GM19372 (cell line): ENCODE data around the gene SPEF2.
"Not testable (repeated sequence)": the region's sequence is repeated elsewhere in the genome, so short reads cannot be mapped to it uniquely, and the experiment has no call there.

Experiments used
- ATAC-seq: cut with Tn5 transposase; IDR thresholded peaks from one replicate; pipeline ENCODE4 v1.9.1; 2021; ENCODE audit warnings: mild to moderate bottlenecking, low read depth, moderate library complexity; ENCODE audit not compliant: unreplicated experiment

SPEF2 gene

GRCh38 chr5:35849860-35850259 is 232.2 kb downstream of the SPEF2 start:
- no peak for ATAC-seq

DNA sequence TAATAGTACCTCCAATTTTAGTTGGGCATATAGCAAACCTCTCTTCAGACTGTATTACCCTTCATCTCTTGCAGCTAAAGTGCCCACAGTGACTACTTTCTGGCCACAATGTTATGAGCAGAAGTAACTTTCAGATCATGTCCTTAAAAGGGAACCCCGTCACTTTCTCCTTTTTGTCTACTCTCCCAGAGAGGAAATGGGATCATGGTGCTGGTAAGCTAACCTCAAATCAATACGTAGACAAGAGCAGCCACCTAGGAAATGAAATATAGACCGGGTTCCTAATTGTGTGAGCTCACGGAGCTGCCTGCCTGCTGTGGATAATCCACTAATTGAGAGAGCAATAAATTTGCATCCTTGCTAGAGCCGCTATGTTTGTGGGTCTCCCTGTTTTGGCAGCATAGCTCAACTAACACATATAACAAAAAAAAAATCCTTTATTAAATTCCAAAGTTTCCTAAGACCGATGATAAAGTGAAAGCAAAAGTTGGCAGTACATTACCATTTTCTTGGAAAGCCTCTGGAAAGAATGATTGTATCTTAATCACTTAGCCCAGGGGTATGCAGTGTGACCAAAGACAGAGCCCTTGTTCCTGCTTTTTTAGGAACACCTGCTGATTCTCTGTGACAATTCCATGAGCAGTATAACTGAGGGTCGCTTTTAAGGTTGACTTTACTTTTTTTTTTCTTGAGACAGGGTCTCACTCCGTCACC is 233.5 kb downstream of the SPEF2 start:
- no peak for ATAC-seq

- no peak for ATAC-seq
These were observed 234.5 kb downstream of the SPEF2 start for GRCh38 chr5:35852084-35852734.

- ATAC-seq, result no peak
These were observed 235.1 kb downstream of the SPEF2 start for GRCh38 chr5:35852773-35853172.

GRCh38 chr5:35853631-35854030 is 236.0 kb downstream of the SPEF2 start:
- ATAC-seq, result no peak

GRCh38 chr5:35854248-35854647 is 236.6 kb downstream of the SPEF2 start:
- ATAC-seq, result no peak

DNA sequence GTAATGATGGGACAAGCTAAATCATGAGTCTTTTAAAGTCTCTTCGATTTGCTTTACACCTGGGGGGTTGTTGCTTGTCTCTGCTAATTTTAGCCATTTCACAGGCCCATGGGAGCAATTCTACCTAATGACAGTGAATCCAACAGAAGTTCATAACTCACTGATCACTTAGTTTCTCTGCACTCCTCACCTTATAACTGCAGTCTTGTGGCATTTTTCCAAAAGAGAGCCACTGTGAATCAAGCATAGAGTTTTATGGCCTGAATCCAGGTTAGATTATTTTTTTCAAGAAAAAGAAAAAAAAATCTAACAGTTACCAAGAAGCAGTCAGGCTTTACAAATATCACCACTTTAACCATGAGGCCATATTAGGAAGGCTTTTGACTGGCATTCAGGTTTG is 237.5 kb downstream of the SPEF2 start:
- no peak for ATAC-seq

DNA sequence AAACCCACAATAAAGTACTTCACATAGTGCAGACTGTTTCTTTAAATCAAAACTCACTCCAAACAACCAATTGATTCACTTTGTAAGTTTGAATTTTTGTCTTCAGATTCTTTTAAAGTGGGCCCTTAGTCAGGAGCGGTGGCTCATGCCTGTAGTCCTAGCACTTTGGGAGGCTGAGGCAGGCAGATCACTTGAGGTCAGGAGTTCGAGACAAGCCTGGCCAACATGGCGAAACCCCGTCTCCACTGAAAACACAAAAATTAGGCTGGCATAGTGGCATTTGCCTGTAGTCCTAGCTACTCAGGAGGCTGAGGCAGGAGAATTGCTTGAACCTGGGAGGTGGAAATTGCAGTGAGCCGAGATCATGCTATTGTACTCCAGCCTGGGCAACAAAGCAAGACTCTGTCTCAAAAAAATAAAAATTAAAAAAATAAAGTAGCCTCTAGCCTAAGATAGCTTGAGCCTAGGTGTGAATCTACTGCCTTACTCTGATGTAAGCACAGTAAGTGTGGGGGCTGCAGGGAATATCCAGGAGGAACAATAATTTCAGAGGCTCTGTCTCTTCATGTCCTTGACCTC is 238.6 kb downstream of the SPEF2 start:
- not testable (repeated sequence) for ATAC-seq

DNA sequence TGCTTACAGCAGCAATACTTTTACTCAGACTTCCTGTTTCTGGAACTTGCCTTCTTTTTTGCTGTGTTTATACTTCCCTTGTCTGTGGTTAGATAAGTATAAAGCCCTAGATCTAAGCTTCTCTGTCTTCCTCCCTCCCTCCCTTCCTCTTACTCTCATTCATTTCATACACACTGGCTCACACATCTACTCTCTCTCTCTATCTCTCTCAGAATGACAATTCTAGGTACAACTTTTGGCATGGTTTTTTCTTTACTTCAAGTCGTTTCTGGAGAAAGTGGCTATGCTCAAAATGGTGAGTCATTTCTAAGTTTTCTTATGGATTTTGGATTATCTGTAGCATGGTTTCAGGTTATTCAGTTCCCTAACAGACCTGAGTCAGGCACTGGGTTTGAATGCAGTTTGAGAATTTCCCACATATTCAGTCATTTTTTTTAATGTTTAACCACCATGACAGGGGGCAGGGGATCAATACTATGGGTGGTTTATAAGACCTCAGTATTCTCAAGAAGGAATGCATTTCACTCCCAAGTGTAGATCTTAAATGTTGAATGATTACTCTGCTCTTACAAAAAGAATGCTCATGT is 239.2 kb downstream of the SPEF2 start, which contains the start of gene IL7R:
Gene IL7R, plus strand, starts transcription at position 127 of the 587 bp plus-strand sequence. Its CDS starts 87 bp downstream, at position 214.
- no peak for ATAC-seq

- no peak for ATAC-seq
These were observed 240.0 kb downstream of the SPEF2 start for GRCh38 chr5:35857606-35858205.

- ATAC-seq, result no peak
These were observed 241.5 kb downstream of the SPEF2 start for GRCh38 chr5:35859101-35859661.

- no peak for ATAC-seq
These were observed 243.0 kb downstream of the SPEF2 start for GRCh38 chr5:35860686-35861085.

GRCh38 chr5:35861718-35862117 is 244.1 kb downstream of the SPEF2 start:
- ATAC-seq, result no peak

GRCh38 chr5:35862126-35862525 is 244.5 kb downstream of the SPEF2 start:
- no peak for ATAC-seq

- ATAC-seq, result no peak
These were observed 245.5 kb downstream of the SPEF2 start for GRCh38 chr5:35863159-35863558.
